GM12801 (cell line): ENCODE results near the gene DTX3.

Source experiments
- TF ChIP-seq, protein P1 (sequence below): IDR thresholded peaks from one replicate; pipeline ENCODE4 v1.5.1; 2011; ENCODE audit warnings: control low read depth; ENCODE audit not compliant: insufficient read length; ENCODE audit errors: extremely low read depth

DTX3 gene

DNA sequence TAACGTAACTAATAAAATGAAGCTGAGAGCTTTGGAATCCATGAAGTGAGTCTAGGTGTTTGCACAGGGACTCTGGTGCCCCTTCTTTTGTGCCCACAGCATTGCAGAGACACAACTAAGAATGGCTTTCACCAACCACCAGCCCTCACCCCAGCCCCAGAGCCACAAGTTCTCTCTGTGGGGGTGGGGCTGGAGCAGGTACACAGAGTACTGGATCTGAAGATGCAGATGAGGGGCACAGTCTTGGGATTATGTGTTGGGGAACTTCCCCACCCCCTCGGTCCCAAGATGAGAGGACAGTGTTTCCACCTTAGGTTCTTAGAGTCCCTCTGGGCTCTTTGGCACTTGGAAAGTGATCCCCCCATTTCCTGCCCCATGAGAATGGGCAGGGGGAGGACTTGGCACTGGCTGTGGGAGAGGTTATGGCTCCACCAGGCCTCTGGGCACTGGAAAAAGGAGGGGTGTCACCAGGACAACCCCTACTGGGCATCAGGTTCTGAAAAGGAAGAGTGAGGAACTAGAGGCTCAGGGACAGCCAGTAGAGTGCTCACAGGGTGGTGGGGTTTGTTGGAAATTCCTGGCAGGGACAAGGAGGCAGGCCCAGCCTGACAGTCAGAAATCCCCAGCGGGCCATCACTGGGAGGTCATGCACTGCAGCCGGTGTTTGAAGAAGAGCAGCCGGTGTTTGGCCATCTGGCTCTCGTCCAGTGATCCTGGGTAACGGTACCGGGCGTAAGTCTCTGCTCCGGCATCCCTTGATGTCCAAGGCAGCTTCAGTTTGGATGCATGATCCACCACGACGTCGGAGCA lies 21.7 kb downstream of the DTX3 start:
- TF ChIP-seq, protein P1, sequence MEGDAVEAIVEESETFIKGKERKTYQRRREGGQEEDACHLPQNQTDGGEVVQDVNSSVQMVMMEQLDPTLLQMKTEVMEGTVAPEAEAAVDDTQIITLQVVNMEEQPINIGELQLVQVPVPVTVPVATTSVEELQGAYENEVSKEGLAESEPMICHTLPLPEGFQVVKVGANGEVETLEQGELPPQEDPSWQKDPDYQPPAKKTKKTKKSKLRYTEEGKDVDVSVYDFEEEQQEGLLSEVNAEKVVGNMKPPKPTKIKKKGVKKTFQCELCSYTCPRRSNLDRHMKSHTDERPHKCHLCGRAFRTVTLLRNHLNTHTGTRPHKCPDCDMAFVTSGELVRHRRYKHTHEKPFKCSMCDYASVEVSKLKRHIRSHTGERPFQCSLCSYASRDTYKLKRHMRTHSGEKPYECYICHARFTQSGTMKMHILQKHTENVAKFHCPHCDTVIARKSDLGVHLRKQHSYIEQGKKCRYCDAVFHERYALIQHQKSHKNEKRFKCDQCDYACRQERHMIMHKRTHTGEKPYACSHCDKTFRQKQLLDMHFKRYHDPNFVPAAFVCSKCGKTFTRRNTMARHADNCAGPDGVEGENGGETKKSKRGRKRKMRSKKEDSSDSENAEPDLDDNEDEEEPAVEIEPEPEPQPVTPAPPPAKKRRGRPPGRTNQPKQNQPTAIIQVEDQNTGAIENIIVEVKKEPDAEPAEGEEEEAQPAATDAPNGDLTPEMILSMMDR, result no peak

DNA sequence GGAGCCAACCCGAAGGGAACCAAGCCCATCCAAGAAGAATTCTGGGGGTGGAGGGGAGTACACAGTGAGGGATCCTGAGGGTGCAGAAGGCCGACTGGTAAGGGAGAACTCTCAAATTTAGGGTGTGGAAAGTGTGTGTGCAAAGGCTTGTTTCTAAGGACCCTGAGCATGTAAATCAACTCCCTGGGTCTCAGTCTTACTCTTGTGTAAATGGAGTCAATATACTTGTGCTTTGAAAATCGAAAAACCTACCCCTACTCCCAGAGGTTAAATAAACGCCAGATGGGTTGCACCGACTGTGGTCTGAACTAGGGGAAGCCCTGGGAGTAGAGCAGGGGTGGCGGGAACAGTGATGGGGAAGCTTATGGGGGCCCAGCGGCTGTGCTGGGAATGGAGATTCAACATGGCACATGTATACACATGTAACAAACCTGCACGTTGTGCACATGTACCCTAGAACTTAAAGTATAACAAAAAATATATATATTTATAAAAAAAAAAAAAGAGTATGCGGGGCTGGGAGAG lies 22.4 kb downstream of the DTX3 start:
- TF ChIP-seq, protein P1, result no peak

DNA sequence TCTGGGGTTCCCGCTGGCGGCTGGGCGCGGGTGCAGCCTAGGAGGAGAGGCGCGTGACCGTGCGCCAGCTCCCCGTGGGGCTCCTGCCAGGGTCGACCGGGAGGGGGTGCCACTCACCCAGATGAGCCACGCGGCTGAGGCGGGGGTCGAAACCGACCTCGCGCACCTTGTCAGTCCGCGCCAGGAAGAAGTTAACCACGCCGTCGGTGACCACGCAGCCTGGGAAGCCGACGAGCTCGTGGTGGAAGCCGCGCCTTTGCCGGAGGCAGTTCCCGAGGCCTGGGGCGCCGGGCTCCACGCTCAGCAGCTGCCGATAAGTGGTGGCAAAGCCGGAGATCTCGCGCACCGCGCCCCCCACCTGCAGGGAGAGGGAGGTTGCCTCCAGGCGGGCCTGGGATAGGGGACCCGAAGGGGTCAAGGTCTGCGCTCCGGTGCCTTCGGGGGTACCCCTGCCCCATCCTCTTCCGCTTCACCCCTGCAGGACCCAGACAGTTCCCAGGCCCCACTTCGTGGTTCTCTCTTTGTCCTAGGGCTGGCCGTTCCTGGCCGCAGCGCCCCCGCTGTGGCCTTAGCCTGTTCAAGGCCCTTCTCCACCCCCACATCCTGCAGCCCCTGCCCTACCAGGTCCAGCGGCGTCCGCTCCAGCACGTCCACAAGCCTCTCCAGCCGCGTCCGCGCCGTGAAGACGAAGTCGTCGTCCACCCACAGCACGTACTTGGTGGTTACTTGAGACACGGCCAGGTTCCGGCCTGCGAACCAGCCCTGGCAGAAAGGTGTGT lies 23.1 kb downstream of the DTX3 start:
- TF ChIP-seq, protein P1, result no peak

DNA sequence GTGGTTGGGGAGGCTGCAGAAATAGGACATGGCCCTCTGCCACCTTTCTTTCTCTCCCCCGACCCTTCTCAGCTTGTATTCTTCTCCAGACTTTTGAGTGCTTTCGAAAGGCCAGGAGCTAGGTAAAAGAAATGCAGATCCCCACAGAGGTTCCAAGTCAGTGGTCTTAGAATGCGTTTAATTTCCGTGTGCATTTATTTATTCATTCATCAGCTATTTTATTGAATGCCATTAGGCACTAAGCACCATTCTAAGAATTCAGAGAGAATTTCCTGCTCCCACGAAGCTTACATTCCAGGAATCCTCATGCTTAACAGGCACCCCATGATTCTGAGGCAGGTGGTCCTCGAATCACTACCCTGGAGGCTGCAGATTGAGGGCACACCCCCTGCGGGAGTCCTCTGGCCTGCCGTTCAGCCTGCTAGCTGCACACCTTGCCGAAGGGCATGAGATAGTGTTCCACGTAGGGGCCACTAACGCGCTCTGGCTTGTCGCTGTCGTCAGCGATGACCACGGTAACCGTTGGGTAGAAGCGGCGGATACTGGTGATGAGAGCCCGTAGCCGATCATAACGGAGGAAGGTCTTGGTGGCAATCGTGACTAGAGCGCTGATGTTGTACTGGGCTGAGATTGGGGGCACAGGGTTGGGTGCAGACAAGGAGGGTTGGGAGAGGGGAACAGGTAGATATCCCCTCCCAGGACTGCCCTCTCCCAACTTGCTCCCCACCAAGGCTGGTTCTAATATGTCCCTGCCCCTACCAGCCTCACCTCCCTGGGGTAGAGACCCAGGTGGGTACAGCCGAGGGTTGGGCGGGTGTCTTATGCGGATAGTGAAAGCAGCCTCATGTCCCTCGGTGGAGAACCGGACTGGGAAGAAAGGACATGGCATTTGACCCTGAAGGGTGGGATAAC lies 23.9 kb downstream of the DTX3 start:
- TF ChIP-seq, protein P1, result no peak

DNA sequence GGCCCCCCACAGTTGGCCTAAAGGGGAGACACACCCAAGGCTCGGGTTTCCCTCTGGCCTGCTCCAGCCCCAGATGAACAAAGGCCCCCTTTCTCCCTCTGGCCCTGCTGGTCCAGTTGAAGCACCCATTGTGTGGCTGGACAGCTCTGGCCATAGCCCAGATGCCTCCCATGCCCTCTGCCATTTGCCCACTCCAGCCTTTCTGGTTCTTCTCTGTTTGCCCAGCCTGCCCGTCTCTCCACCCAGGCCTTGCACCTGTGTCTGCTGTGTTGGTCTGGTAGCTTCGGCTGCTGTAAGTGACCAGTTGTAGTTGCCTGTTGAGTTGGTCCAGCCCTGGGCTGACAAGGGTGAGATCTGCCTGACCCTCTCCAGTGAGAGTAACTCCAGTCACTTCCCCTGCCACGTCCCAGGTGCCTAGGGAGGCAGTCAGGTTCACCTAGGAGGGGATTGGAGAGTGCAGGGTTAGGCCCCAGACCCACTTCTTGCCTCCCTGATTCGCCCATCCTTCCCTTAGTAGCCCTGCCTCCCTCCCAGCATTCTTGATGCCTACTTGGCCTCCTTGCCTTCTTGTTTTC lies 25.4 kb downstream of the DTX3 start:
- TF ChIP-seq, protein P1, result no peak

DNA sequence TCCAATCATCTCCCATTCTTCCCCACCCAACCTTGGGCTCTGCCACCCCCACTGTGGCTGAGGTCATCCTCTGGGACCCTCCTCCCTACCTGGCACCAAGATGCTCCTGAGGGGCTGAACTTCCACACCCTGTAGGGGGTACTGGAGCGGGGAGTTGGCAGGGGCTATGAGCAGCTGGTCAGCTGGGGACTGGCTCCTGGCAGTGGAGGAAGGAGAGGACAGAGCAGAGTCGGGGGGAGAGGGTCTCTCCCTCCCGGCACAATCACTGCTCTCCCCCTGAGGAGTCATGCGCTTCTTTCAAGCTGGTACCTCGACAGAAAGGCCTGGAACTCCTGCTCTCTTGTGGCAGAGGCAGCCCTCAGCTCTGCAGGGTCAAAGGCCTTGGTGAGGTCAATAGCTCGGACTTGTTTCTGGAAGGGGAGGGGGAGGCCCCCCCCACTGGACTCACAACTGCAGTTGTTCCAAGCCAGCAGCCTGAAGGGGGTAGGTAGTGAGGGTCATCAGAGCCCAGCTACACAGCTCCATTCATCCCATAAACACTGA lies 26.3 kb downstream of the DTX3 start:
- TF ChIP-seq, protein P1, result no peak
